Stimulated activated CD4-positive, alpha-beta T cell treated with anti-CD3 and anti-CD28 coated beads, Interleukin-2, amount 100 ng/mL, for 48 hours (primary cell): Measurements from ENCODE around the gene BBS7.
A peak's percentile ranks its signal among the peaks of the same experiment; 100 is the strongest.

Source experiments
- DNase-seq, 2 donors: peaks; one replicate each; pipeline ENCODE4 v3.0.0-alpha.2; 2020

The BBS7 gene

GRCh38 chr4:121869841-121870822, at the start of gene BBS7:
BBS7 (minus strand) TSS chr4:121870474; CDS start chr4:121870313, 161 bp downstream.
- DNase-seq = peak; percentile 95 to 96

GRCh38 chr4:121913667-121914066, 43.4 kb upstream of the BBS7 start:
- no peak for DNase-seq

- DNase-seq = no peak
Observed at GRCh38 chr4:121908346-121908745, 38.1 kb upstream of the BBS7 start.

GRCh38 chr4:121900132-121900983, 30.1 kb upstream of the BBS7 start:
- peak; percentile 29 to 46 for DNase-seq

GRCh38 chr4:121898150-121898549, 27.9 kb upstream of the BBS7 start:
- DNase-seq = no peak

- no peak for DNase-seq
Observed at GRCh38 chr4:121888134-121888533, 17.9 kb upstream of the BBS7 start.

- no peak for DNase-seq
Observed at GRCh38 chr4:121885115-121885514, 14.8 kb upstream of the BBS7 start.

GRCh38 chr4:121881158-121881557, 10.9 kb upstream of the BBS7 start:
- no peak for DNase-seq

GRCh38 chr4:121879135-121879534, 8.9 kb upstream of the BBS7 start:
- no peak for DNase-seq

- DNase-seq = no peak
Observed at GRCh38 chr4:121877041-121877773, 6.9 kb upstream of the BBS7 start.

GRCh38 chr4:121876070-121876469, 5.8 kb upstream of the BBS7 start:
- DNase-seq = no peak

GRCh38 chr4:121875652-121876051, 5.4 kb upstream of the BBS7 start:
- no peak for DNase-seq

- DNase-seq = no peak
Observed at GRCh38 chr4:121873604-121874003, 3.3 kb upstream of the BBS7 start.

GRCh38 chr4:121863799-121864198, 6.5 kb downstream of the BBS7 start:
- no peak for DNase-seq

- DNase-seq = no peak
Observed at GRCh38 chr4:121861426-121861825, 8.8 kb downstream of the BBS7 start.

GRCh38 chr4:121860121-121860520, 10.2 kb downstream of the BBS7 start:
- DNase-seq = no peak

GRCh38 chr4:121851354-121851753, 18.9 kb downstream of the BBS7 start:
- no peak for DNase-seq

GRCh38 chr4:121846662-121847061, 23.6 kb downstream of the BBS7 start:
- no peak for DNase-seq

- no peak for DNase-seq
Observed at GRCh38 chr4:121842862-121843261, 27.4 kb downstream of the BBS7 start.

GRCh38 chr4:121838136-121838535, 32.1 kb downstream of the BBS7 start:
- no peak for DNase-seq

- no peak for DNase-seq
Observed at GRCh38 chr4:121829511-121829910, 40.8 kb downstream of the BBS7 start.

GRCh38 chr4:121827853-121828252, 42.4 kb downstream of the BBS7 start:
- no peak for DNase-seq

GRCh38 chr4:121824950-121825349, 45.3 kb downstream of the BBS7 start:
- DNase-seq = no peak
